HEK293 (cell line): ENCODE results near the gene TNFAIP3.

ENCODE experiments used
- CTCF ChIA-PET: fragments of 350-600 bp; formaldehyde crosslinking; extraction: SDS; loops from one replicate; lab custom pipeline; 2021; ENCODE audit warnings: antibody characterized with exemption; lab: Yijun Ruan, JAX
- POLR2A ChIA-PET: fragments of 300-600 bp; formaldehyde crosslinking; extraction: SDS; loops from one replicate; lab custom pipeline; 2020; ENCODE audit warnings: antibody characterized with exemption, inconsistent platforms; lab: Yijun Ruan, JAX
- H3K27ac ChIP-seq: fragments of 200-500 bp; sonication (Bioruptor generic); 2 replicates; pipeline ENCODE4 v1.5.1; 2014; ENCODE audit warnings: low read depth, low read length, control low read depth, inconsistent platforms; ENCODE audit errors: extremely low read depth
- H3K36me3 ChIP-seq, 2 experiments: fragments of 200-500 bp in 1 of 2; sonication (Bioruptor generic) in 1 of 2; 1 replicate in 1 of 2; 2 replicates in 1 of 2; pipeline ENCODE4 v1.5.1; 2014 to 2017; ENCODE audit warnings: inconsistent platforms in 2 of 2, low read length in 2 of 2; ENCODE audit not compliant: control insufficient read depth in 2 of 2, insufficient read depth in 1 of 2
- H3K4me1 ChIP-seq: fragments of 200-500 bp; sonication (Bioruptor generic); 2 replicates; pipeline ENCODE4 v1.5.1; 2014; ENCODE audit warnings: mild to moderate bottlenecking, low read length, inconsistent platforms; ENCODE audit not compliant: control insufficient read depth, insufficient read depth
- H3K4me3 ChIP-seq: 2 replicates; pipeline ENCODE4 v1.5.1; 2011; ENCODE audit warnings: low read depth, mild to moderate bottlenecking, control low read depth, low read length, moderate library complexity
- H3K9me3 ChIP-seq: fragments of 200-500 bp; sonication (Bioruptor generic); 2 replicates; pipeline ENCODE4 v1.5.1; 2014; ENCODE audit warnings: low read depth, low read length, inconsistent platforms; ENCODE audit not compliant: control insufficient read depth, insufficient read depth
- GFI1B ChIP-seq: fragments of 450-650 bp; formaldehyde crosslinking; IDR thresholded peaks from 2 replicates; pipeline ENCODE4 v1.5.1; 2016; ENCODE audit warnings: missing biosample characterization, missing genetic modification characterization
- HOXA7 ChIP-seq: sonication (generic); formaldehyde crosslinking; IDR thresholded peaks from 2 replicates; pipeline ENCODE4 v1.8.1; 2022; ENCODE audit warnings: missing genetic modification reagents, borderline replicate concordance
- IKZF3 ChIP-seq: fragments of 450-650 bp; IDR thresholded peaks from 2 replicates; pipeline ENCODE4 v1.5.0; 2018; ENCODE audit warnings: missing biosample characterization, mild to moderate bottlenecking, missing genetic modification characterization, moderate library complexity
- KLF16 ChIP-seq: fragments of 450-650 bp; formaldehyde crosslinking; IDR thresholded peaks from 2 replicates; pipeline ENCODE4 v1.5.1; 2017; ENCODE audit warnings: missing biosample characterization, missing genetic modification characterization
- KLF17 ChIP-seq: fragments of 450-650 bp; formaldehyde crosslinking; IDR thresholded peaks from 2 replicates; pipeline ENCODE4 v1.5.1; 2016; ENCODE audit warnings: missing biosample characterization, missing genetic modification characterization
- KLF8 ChIP-seq: fragments of 450-650 bp; formaldehyde crosslinking; IDR thresholded peaks from 2 replicates; pipeline ENCODE4 v1.5.1; 2016; ENCODE audit warnings: missing biosample characterization, missing genetic modification characterization
- OSR2 ChIP-seq: fragments of 450-650 bp; formaldehyde crosslinking; IDR thresholded peaks from 2 replicates; pipeline ENCODE4 v1.5.1; 2016; ENCODE audit warnings: missing biosample characterization, missing genetic modification characterization
- PRDM1 ChIP-seq: fragments of 450-650 bp; formaldehyde crosslinking; IDR thresholded peaks from 2 replicates; pipeline ENCODE4; 2016; ENCODE audit warnings: missing biosample characterization, missing genetic modification characterization
- SETDB1 ChIP-seq: IDR thresholded peaks from one replicate; pipeline ENCODE4 v1.6.1; 2017; ENCODE audit warnings: mild to moderate bottlenecking, low read length, moderate library complexity, mixed read lengths; ENCODE audit not compliant: insufficient read length
- SP2 ChIP-seq: fragments of 450-650 bp; formaldehyde crosslinking; IDR thresholded peaks from 2 replicates; pipeline ENCODE4 v1.5.1; 2016; ENCODE audit warnings: missing biosample characterization, missing genetic modification characterization
- SP3 ChIP-seq: fragments of 450-650 bp; formaldehyde crosslinking; IDR thresholded peaks from 2 replicates; pipeline ENCODE4 v1.5.1; 2016; ENCODE audit warnings: missing biosample characterization, missing genetic modification characterization
- SP7 ChIP-seq: fragments of 450-650 bp; formaldehyde crosslinking; IDR thresholded peaks from 2 replicates; pipeline ENCODE4 v1.5.1; 2016; ENCODE audit warnings: missing biosample characterization, missing genetic modification characterization
- TRIM28 ChIP-seq: IDR thresholded peaks from 2 replicates; pipeline ENCODE4 v1.6.1; 2011; ENCODE audit warnings: low read length, control low read depth, borderline replicate concordance
- ZBTB17 ChIP-seq: fragments of 450-650 bp; formaldehyde crosslinking; IDR thresholded peaks from 2 replicates; pipeline ENCODE4 v1.5.1; 2016; ENCODE audit warnings: missing biosample characterization, missing genetic modification characterization
- ZBTB20 ChIP-seq: fragments of 450-650 bp; formaldehyde crosslinking; IDR thresholded peaks from 2 replicates; pipeline ENCODE4 v1.5.1; 2016; ENCODE audit warnings: missing biosample characterization, missing genetic modification characterization
- ZBTB48 ChIP-seq: fragments of 450-650 bp; formaldehyde crosslinking; IDR thresholded peaks from 2 replicates; pipeline ENCODE4 v1.5.1; 2016; ENCODE audit warnings: missing biosample characterization, missing genetic modification characterization
- ZEB2 ChIP-seq: fragments of 450-650 bp; formaldehyde crosslinking; IDR thresholded peaks from 2 replicates; pipeline ENCODE4 v1.5.1; 2016; ENCODE audit warnings: missing biosample characterization, missing genetic modification characterization
- ZNF132 ChIP-seq: fragments of 450-650 bp; formaldehyde crosslinking; IDR thresholded peaks from 2 replicates; pipeline ENCODE4 v1.5.1; 2017; ENCODE audit warnings: missing biosample characterization, missing genetic modification characterization, borderline replicate concordance
- ZNF140 ChIP-seq: fragments of 450-650 bp; formaldehyde crosslinking; IDR thresholded peaks from 2 replicates; pipeline ENCODE4 v1.5.1; 2016; ENCODE audit warnings: missing biosample characterization, missing genetic modification characterization
- ZNF155 ChIP-seq: fragments of 450-650 bp; formaldehyde crosslinking; IDR thresholded peaks from 2 replicates; pipeline ENCODE4 v1.5.1; 2016; ENCODE audit warnings: missing biosample characterization, missing genetic modification characterization
- ZNF266 ChIP-seq: fragments of 450-650 bp; formaldehyde crosslinking; IDR thresholded peaks from 2 replicates; pipeline ENCODE4 v1.5.1; 2016; ENCODE audit warnings: missing biosample characterization, missing genetic modification characterization, low read depth
- ZNF354C ChIP-seq: fragments of 450-650 bp; formaldehyde crosslinking; IDR thresholded peaks from 2 replicates; pipeline ENCODE4 v1.5.1; 2016; ENCODE audit warnings: missing biosample characterization, missing genetic modification characterization, low read depth, borderline replicate concordance
- ZNF366 ChIP-seq: fragments of 450-650 bp; formaldehyde crosslinking; conservative IDR thresholded peaks from 2 replicates; pipeline ENCODE4 v1.5.1; 2016; ENCODE audit warnings: missing biosample characterization, missing genetic modification characterization
- ZNF391 ChIP-seq: fragments of 450-650 bp; formaldehyde crosslinking; IDR thresholded peaks from 2 replicates; pipeline ENCODE4 v1.5.1; 2016; ENCODE audit warnings: low read depth, missing biosample characterization, missing genetic modification characterization, borderline replicate concordance
- ZNF473 ChIP-seq: fragments of 450-650 bp; formaldehyde crosslinking; IDR thresholded peaks from 2 replicates; pipeline ENCODE4 v1.5.1; 2017; ENCODE audit warnings: missing biosample characterization, missing genetic modification characterization
- ZNF48 ChIP-seq: fragments of 450-650 bp; formaldehyde crosslinking; IDR thresholded peaks from 2 replicates; pipeline ENCODE4 v1.5.1; 2016; ENCODE audit warnings: missing biosample characterization, missing genetic modification characterization
- ZNF529 ChIP-seq: fragments of 450-650 bp; formaldehyde crosslinking; IDR thresholded peaks from 2 replicates; pipeline ENCODE4 v1.5.1; 2017; ENCODE audit warnings: missing genetic modification characterization, missing biosample characterization; ENCODE audit not compliant: insufficient replicate concordance
- ZNF580 ChIP-seq: fragments of 450-650 bp; formaldehyde crosslinking; IDR thresholded peaks from 2 replicates; pipeline ENCODE4 v1.5.1; 2016; ENCODE audit warnings: missing biosample characterization, missing genetic modification characterization
- ZNF585B ChIP-seq: fragments of 450-650 bp; formaldehyde crosslinking; IDR thresholded peaks from 2 replicates; pipeline ENCODE4 v1.5.1; 2016; ENCODE audit warnings: missing biosample characterization, missing genetic modification characterization
- ZNF596 ChIP-seq: fragments of 450-650 bp; IDR thresholded peaks from 2 replicates; pipeline ENCODE4 v1.5.0; 2018; ENCODE audit warnings: missing biosample characterization, mild to moderate bottlenecking, missing genetic modification characterization, moderate library complexity
- ZNF600 ChIP-seq: fragments of 450-650 bp; formaldehyde crosslinking; IDR thresholded peaks from 2 replicates; pipeline ENCODE4 v1.5.1; 2016; ENCODE audit warnings: missing biosample characterization, missing genetic modification characterization
- ZNF629 ChIP-seq: fragments of 450-650 bp; formaldehyde crosslinking; IDR thresholded peaks from 2 replicates; pipeline ENCODE4 v1.5.1; 2017; ENCODE audit warnings: missing biosample characterization, missing genetic modification characterization
- ZNF639 ChIP-seq: fragments of 450-650 bp; formaldehyde crosslinking; IDR thresholded peaks from 2 replicates; pipeline ENCODE4 v1.5.1; 2016; ENCODE audit warnings: missing biosample characterization, missing genetic modification characterization
- ZNF645 ChIP-seq: fragments of 450-650 bp; formaldehyde crosslinking; IDR thresholded peaks from 2 replicates; pipeline ENCODE4; 2016; ENCODE audit warnings: missing biosample characterization, missing genetic modification characterization
- ZNF664 ChIP-seq: fragments of 450-650 bp; formaldehyde crosslinking; IDR thresholded peaks from 2 replicates; pipeline ENCODE4 v1.5.1; 2016; ENCODE audit warnings: missing biosample characterization, missing genetic modification characterization
- ZNF791 ChIP-seq: fragments of 450-650 bp; formaldehyde crosslinking; IDR thresholded peaks from 2 replicates; pipeline ENCODE4 v1.5.1; 2016; ENCODE audit warnings: missing biosample characterization, missing genetic modification characterization
- ZNF830 ChIP-seq: fragments of 450-650 bp; IDR thresholded peaks from 2 replicates; pipeline ENCODE4 v1.5.0; 2018; ENCODE audit warnings: missing biosample characterization, missing genetic modification characterization, low read depth, mild to moderate bottlenecking, moderate library complexity
- ZXDB ChIP-seq: fragments of 450-650 bp; formaldehyde crosslinking; IDR thresholded peaks from 2 replicates; pipeline ENCODE4 v1.5.1; 2016; ENCODE audit warnings: missing biosample characterization, missing genetic modification characterization

Gene TNFAIP3

GRCh38 chr6:137852346-137852745, 14.7 kb upstream of the TNFAIP3 start:
- no peak overlapping the region for H3K4me3 ChIP-seq
- no peaks in the 10 kb centered on the region for H3K9me3 ChIP-seq
- H3K36me3 ChIP-seq, result no peaks in the 10 kb centered on the region
- POLR2A ChIA-PET, result no interaction called here
- H3K4me1 ChIP-seq, result peaks cover 11% of the 10 kb centered on the region; the same call in 1 of the 2 replicates
- CTCF ChIA-PET, result interaction anchor here (0.7 to 1.6 kb wide), 4 partner anchors 9 to 148 kb away, joined by 3 to 9 read pairs (median 5); partner anchors contain the start of gene TNFAIP3
- no peak overlapping the region for H3K27ac ChIP-seq
- TF ChIP-seq ZNF140 (no peak), ZNF645 (no peak), ZNF366 (tag by site-specific recombination) (no peak), ZNF791 (tag by site-specific recombination) (no peak), ZNF48 (tag by site-specific recombination) (no peak), ZNF391 (no peak), KLF16 (tag by site-specific recombination) (no peak), ZNF155 (tag by site-specific recombination) (no peak), SP2 (peak; percentile 16; the same call in 1 of the 2 replicates), ZNF664 (tag by site-specific recombination) (no peak), OSR2 (tag by site-specific recombination) (peak; percentile 34; the same call in 1 of the 2 replicates), SP7 (tag by site-specific recombination) (peak; percentile 21; the same call in 1 of the 2 replicates), ZNF473 (no peak), ZEB2 (tag by site-specific recombination) (no peak), IKZF3 (tag by site-specific recombination) (no peak), ZNF580 (no peak), ZNF529 (tag by site-specific recombination) (no peak), KLF8 (peak; percentile 48; the same call in 1 of the 2 replicates), SETDB1 (no peak), ZNF629 (tag by site-specific recombination) (peak; percentile 79), PRDM1 (no peak), ZBTB48 (tag by site-specific recombination) (no peak), GFI1B (tag by site-specific recombination) (0 out of 2 replicates have a peak, but pooled peaks have one; percentile 46), ZNF132 (tag by site-specific recombination) (no peak), TRIM28 (no peak; the same call in 1 of the 2 replicates), ZNF639 (tag by site-specific recombination) (peak; percentile 65; the same call in 1 of the 2 replicates), ZNF830 (tag by site-specific recombination) (no peak), ZBTB20 (no peak), ZBTB17 (tag by site-specific recombination) (peak; percentile 71), ZNF266 (tag by site-specific recombination) (no peak), SP3 (tag by site-specific recombination) (peak; percentile 29; the same call in 1 of the 2 replicates), ZNF354C (tag by site-specific recombination) (no peak), ZNF600 (tag by site-specific recombination) (peak; percentile 68; the same call in 1 of the 2 replicates), ZXDB (no peak), HOXA7 (no peak), ZNF596 (tag by site-specific recombination) (no peak), ZNF585B (tag by site-specific recombination) (no peak), KLF17 (tag by site-specific recombination) (no peak)
